ENCODE data around the gene KBTBD2. TPM values are rescaled to one million over a fixed set of nuclear protein-coding genes. Genes with fewer than 3 reads are reported as not detected.
"Not testable (repeated sequence)": the region's sequence is repeated elsewhere in the genome, so short reads cannot be mapped to it uniquely, and the experiment has no call there.

KBTBD2 gene
- total RNA-seq, 1 donor from 2014 or later = 117 TPM

- FAIRE-seq (no peak), DNase-seq (ENCODE audit: low spot score in 2 of 2) (no peak)
Measured at GRCh38 chr7:32860090-32860489, 31.5 kb downstream of the KBTBD2 start.

DNA sequence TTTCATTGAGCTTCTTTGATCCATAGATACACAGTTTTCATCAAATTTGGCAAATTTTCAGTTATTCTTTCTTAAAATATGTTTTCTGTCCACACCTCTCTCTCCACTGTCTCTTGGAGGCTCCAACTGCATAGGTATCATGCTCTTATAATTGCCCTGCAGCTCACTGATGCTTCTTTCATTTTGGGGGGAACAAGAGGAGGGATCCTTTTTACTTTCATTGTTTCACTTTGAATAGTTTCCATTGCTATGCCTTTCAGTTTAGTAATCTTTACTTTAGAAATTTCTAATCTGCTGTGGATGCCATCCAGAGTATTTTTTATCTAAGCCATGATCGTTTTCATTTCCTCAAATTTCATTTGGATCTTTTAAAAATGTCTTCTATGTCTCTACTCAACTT, 32.9 kb downstream of the KBTBD2 start:
- DNase-seq (ENCODE audit: low spot score in 2 of 2) = no peak
- FAIRE-seq = no peak

DNA sequence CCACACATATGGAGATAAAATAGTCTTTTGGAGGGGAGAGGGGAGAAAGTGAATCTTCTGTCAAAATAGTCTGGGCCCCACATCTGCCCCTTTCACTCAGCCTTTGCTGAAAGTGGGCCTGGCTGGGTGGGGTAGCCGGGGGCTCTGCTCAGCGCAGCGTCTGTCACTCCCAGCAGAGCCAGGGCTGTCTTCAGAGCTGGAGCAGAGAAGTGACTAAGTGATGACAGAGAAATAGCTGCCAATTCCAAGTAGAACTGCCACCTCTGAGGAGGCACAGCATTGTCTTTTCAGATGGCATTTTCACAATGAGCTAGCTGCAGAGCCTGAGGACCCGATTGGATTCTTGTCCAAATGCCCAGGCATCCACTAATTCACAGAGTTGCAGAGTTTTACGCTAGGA, 34.5 kb downstream of the KBTBD2 start:
- not testable (repeated sequence) for FAIRE-seq; DNase-seq (ENCODE audit: low spot score in 2 of 2)

DNA sequence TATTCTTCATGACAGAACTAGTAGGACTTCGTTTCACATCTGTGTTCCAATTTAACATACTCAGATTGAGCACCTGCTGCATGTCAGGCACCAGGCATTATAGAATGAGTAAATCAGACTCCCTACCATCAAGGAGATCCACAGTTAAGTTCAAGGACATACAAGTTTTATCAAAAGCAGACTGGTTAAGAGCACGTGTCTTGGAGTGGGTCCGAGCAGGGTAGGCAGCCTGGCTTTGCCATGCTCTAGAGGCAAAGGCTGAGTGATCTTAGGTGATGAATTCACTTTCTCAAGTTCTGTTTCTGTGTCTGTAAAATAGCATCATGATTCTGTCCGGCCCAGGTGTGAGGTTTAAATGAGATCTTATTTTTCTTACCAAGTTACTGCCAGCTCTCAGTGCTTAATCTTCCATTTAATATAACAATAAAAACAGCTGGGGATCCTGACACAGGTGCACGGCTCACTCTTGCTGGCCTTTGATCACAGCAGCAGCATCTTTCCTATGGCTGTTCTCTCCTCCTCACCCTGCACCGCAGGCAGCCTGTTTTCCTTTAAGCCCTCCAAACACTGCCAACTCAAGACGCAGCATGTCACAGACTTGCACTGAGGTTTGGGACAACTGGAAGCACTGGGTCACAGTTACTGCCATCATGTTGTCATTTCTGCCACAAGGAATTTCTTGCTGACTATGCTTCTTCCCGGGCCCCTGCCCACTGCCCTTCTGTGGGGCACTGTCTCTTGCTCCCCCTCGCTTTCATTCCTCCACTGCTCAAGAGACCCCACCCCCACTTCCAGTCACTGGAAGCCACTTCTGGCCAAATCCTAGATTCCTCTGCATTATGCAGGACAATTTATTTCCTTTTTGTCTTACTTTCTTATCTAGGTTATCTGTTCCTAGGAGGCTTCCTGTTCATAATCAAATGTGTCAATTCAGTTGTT, 35.5 kb downstream of the KBTBD2 start:
- not testable (repeated sequence) for DNase-seq (ENCODE audit: low spot score in 2 of 2); FAIRE-seq

- not testable (repeated sequence) for DNase-seq (ENCODE audit: low spot score in 2 of 2); FAIRE-seq
Measured at GRCh38 chr7:32850654-32851053, 40.9 kb downstream of the KBTBD2 start.

GRCh38 chr7:32848655-32849054, 42.9 kb downstream of the KBTBD2 start:
- FAIRE-seq; DNase-seq (ENCODE audit: low spot score in 2 of 2): not testable (repeated sequence)

DNA sequence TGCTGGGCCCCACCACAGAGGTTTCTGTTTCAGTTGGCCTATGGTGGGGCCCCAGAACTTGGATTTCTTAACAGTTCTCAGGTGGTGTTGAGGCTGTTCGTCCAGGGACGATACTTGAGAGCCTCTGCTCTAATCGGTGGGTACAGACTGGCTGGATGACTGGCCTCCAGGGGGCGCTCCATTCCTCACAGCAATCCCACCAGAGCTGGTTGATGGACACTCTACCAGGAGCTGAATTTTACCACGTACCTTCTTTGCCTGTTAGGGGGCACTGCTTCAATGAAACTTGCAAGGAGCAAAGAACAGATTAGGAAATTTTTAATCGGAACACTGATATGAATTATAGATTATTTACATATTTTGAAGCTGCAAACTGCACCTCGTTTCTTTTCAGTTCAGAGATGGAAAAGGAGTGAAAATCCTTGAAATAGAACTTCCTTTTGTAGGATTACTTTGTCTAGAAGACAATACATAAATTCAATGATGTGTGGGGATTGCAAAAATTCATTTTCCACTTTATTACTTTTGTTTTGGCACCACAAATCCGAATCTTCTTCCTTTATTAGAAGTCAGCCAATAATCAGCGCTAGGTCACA, 44.8 kb downstream of the KBTBD2 start:
- DNase-seq (ENCODE audit: low spot score in 2 of 2) (peak; percentile 8 to 37), FAIRE-seq (no peak)

DNA sequence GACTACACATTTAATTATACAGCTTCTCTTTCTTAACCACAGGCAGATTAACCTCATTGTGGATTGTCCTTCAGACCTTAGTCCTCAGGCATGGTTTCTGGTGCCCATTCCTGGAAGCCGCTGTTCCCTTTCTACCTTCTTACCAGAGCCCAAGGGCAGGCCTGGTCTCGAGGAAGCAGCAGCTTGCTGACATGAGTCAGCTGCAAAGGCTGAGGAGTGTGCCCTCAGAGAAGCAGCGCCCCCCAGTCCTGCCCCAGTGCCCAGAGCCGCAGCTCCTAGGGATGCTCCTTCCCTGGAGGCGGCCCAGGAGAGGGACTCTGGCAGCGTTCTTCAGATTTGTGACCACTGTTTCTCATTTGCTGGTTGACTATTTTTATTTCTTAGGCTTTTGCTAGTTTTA, 46.8 kb downstream of the KBTBD2 start:
- not testable (repeated sequence) for DNase-seq (ENCODE audit: low spot score in 2 of 2)

DNA sequence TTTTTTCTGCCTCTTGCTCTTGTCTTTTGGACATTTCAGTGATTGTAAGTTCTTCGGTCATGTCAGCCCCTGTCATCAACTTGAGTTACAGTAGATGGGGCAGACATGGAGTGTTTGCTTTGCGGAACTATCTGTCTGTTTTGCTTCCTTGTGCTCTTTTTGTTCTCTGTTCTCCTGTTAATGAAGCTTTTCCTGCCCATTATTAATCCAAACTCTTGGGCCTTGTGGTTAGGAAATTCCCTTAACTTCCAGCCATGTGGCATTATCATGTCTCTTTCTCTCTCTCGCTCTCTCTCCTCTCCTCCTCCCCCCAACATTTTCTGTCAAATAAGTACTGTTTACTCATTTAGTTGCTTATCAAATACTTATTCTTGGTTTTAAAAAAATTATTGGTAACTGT, 47.8 kb downstream of the KBTBD2 start:
- not testable (repeated sequence) for DNase-seq (ENCODE audit: low spot score in 2 of 2); FAIRE-seq

More for the DNA sequence above, 46.8 kb downstream of the KBTBD2 start:
- FAIRE-seq = not testable (repeated sequence)

- DNase-seq (ENCODE audit: low spot score in 2 of 2); FAIRE-seq: not testable (repeated sequence)
Measured at GRCh38 chr7:32839846-32840245, 51.7 kb downstream of the KBTBD2 start.

DNA sequence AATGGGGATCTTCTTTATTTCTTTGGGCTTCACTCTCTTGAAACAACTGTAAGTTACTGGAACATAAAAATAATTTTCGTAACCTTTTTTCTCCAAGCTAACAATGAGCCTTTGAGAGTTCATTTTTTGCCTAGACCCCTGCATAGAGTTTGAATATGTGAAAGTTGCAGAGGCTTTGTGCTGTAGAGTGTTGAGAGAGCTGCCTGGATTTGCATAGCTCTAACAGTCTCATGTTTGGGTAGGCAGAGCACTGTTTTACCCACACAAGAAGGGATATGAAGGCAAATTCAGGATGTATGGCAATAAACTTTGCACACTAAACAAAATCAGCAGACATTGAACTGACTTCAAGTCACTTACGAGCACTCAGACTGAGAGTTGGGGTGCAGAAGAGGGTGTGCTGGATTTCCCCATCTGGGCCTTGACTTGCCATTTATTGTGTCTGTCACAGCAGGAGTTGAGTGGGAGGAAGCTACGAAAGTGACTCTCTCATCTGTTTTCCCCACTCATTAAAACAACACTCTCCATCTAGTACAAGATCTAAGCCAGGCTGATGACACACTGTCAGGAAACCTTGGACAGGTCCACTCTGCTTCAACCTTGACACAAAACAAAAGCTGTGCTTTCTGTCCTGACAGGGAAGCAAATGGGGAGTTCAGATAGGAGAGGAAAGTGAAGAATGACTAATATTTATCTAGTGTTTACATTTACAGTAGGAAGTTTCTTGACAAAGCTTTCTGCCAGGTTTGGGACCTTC, 62.4 kb downstream of the KBTBD2 start:
- not testable (repeated sequence) for DNase-seq (ENCODE audit: low spot score in 2 of 2); FAIRE-seq

Other genes with a start within 250 kb of the KBTBD2 start
- gene FKBP9, start 65.7 kb upstream of the KBTBD2 start, total RNA-seq = 42.8 TPM
- 85.6 TPM for gene NT5C3A, start 171.0 kb upstream of the KBTBD2 start, total RNA-seq
- gene RP9, start 217.6 kb upstream of the KBTBD2 start, total RNA-seq = 6.9 TPM
- 91.3 TPM for gene BBS9, start 237.8 kb upstream of the KBTBD2 start, total RNA-seq

Measured in frontal cortex (tissue), 4 donors.